HEK293 (cell line): ENCODE measurements around the gene TFPT.

Source experiments
- ATF2 ChIP-seq: fragments of 450-650 bp; formaldehyde crosslinking; IDR thresholded peaks from 2 replicates; pipeline ENCODE4 v1.5.1; 2016; ENCODE audit warnings: missing biosample characterization, missing genetic modification characterization, low read depth
- CTCF ChIP-seq: fragments of 450-650 bp; formaldehyde crosslinking; IDR thresholded peaks from 2 replicates; pipeline ENCODE4 v1.5.1; 2016; ENCODE audit warnings: missing biosample characterization, missing genetic modification characterization
- ELK4 ChIP-seq: IDR thresholded peaks from 2 replicates; pipeline ENCODE4 v1.6.1; 2011; ENCODE audit warnings: mild to moderate bottlenecking, low read depth, low read length, borderline replicate concordance
- KLF17 ChIP-seq: fragments of 450-650 bp; formaldehyde crosslinking; IDR thresholded peaks from 2 replicates; pipeline ENCODE4 v1.5.1; 2016; ENCODE audit warnings: missing biosample characterization, missing genetic modification characterization
- REST ChIP-seq: fragments of 450-650 bp; formaldehyde crosslinking; IDR thresholded peaks from 2 replicates; pipeline ENCODE4 v1.5.1; 2016; ENCODE audit warnings: missing biosample characterization, missing genetic modification characterization
- ZNF121 ChIP-seq: fragments of 450-650 bp; formaldehyde crosslinking; IDR thresholded peaks from 2 replicates; pipeline ENCODE4 v1.5.1; 2016; ENCODE audit warnings: missing biosample characterization, missing genetic modification characterization
- ZNF175 ChIP-seq: fragments of 450-650 bp; formaldehyde crosslinking; IDR thresholded peaks from 2 replicates; pipeline ENCODE4 v1.5.1; 2016; ENCODE audit warnings: missing biosample characterization, missing genetic modification characterization
- ZNF24 ChIP-seq: fragments of 450-650 bp; formaldehyde crosslinking; IDR thresholded peaks from 2 replicates; pipeline ENCODE4 v1.5.1; 2016; ENCODE audit warnings: missing biosample characterization, missing genetic modification characterization
- ZNF37A ChIP-seq: fragments of 450-650 bp; IDR thresholded peaks from 2 replicates; pipeline ENCODE4 v1.5.1; 2018; ENCODE audit warnings: missing biosample characterization, missing genetic modification characterization

- TF ChIP-seq KLF17, result no peak
- TF ChIP-seq ATF2 (tag by site-specific recombination), result no peak
- TF ChIP-seq ELK4, result no peak
- no peak for TF ChIP-seq ZNF24 (tag by site-specific recombination)
- TF ChIP-seq ZNF121 (tag by site-specific recombination), result no peak
- TF ChIP-seq REST (tag by site-specific recombination), result no peak
- TF ChIP-seq ZNF37A (tag by site-specific recombination), result no peak
- no peak for TF ChIP-seq CTCF (tag by site-specific recombination)
- TF ChIP-seq ZNF175 (tag by site-specific recombination), result no peak
These were observed 9.7 kb downstream of the TFPT start for GRCh38 chr19:54105796-54106195.
